Measurements from ENCODE around the gene MAP3K5.

Gene MAP3K5

DNA sequence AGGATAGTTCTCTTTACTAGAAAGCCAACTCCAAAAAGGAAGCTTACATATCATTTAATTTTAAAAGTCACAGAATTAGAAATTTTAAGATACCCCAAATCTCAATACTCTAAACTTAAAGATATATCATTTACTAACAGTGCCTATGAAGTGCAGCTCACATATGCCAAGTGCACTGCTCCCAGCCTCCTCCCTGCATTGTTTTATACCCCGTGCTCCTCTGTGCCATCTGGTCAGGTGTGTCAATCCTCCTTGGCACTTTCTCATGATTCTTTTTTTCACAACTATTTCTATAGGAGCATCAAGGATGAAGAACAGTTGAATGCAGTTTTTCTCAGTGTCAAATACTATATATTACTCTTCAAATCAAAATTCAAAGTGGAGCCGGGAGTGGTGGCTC is 250.9 kb downstream of the MAP3K5 start:
- DNase-seq (ENCODE audit: low spot score) = no peak

- DNase-seq (ENCODE audit: low spot score) = no peak
Observed at GRCh38 chr6:136539967-136540652, 252.2 kb downstream of the MAP3K5 start.

- no peak for DNase-seq (ENCODE audit: low spot score)
Observed at GRCh38 chr6:136538836-136539235, 253.4 kb downstream of the MAP3K5 start.

GRCh38 chr6:136535880-136536650 is 256.2 kb downstream of the MAP3K5 start:
- no peak for DNase-seq (ENCODE audit: low spot score)

- no peak for DNase-seq (ENCODE audit: low spot score)
Observed at GRCh38 chr6:136535017-136535765, 257.1 kb downstream of the MAP3K5 start.

- DNase-seq (ENCODE audit: low spot score) = no peak
Observed at GRCh38 chr6:136534268-136534667, 258.0 kb downstream of the MAP3K5 start.

DNA sequence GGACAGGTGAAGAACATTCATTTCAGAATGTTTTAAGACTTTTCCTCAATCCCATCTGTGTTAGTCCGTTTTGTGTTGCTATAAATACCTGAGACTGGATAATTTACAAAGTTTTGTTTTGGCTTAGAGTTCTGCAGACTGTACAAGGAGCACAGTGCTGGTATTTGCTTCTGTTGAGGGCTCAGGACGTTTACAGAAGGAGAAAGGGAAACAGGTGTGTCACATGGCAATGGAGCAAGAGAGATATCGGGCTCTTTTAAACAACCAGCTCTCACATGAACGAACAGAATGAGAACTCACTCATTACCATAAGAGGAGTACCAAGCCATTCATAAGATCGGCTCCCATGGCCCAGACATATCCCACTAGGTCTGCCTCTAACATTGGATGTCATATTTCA is 258.8 kb downstream of the MAP3K5 start:
- DNase-seq (ENCODE audit: low spot score) = no peak

GRCh38 chr6:136532030-136532429 is 260.2 kb downstream of the MAP3K5 start:
- DNase-seq (ENCODE audit: low spot score) = no peak

GRCh38 chr6:136529710-136530109 is 262.6 kb downstream of the MAP3K5 start:
- DNase-seq (ENCODE audit: low spot score) = no peak

DNA sequence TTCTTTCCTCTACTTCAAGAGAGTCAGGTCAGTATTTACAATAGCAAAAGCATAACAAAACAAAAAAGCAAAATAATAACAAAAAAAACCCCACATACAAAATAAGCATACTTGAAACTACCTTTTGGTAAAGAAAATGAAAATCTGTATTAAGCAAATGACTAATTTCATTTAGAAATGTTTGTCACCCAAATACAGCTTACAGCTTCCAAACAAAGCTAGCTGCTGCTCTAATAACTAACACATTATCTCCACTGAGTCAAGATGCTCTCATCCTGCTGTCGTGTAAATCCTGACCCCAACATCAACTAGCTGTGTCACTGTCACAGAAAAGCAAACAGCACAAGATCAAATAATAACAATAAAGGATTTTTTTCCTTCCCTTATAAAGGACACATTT is 263.8 kb downstream of the MAP3K5 start:
- DNase-seq (ENCODE audit: low spot score) = no peak

DNA sequence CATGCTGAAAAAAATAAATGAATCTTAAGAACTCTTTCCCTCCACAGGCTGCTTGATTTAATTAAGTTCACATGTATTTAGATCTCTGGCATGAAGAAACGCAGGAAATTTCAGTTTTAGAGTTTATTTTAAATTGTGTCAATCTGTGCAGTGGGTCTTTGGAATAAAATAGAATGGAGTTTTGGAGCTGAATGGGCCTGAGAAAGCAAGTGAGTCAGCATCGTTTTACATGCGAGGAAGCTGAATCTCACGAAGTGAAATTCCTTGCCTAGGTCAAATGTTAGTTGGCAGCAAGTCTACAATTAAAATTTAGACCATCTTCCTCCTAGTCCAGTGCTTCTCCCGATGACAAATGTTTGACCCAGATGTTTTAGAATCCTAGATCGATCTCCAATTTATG is 264.4 kb downstream of the MAP3K5 start:
- no peak for DNase-seq (ENCODE audit: low spot score)

- DNase-seq (ENCODE audit: low spot score) = no peak
Observed at GRCh38 chr6:136526937-136527336, 265.3 kb downstream of the MAP3K5 start.

GRCh38 chr6:136526196-136526930 is 265.9 kb downstream of the MAP3K5 start:
- no peak for DNase-seq (ENCODE audit: low spot score)

- DNase-seq (ENCODE audit: low spot score) = no peak
Observed at GRCh38 chr6:136525586-136526195, 266.6 kb downstream of the MAP3K5 start.

GRCh38 chr6:136524936-136525413 is 267.3 kb downstream of the MAP3K5 start:
- no peak for DNase-seq (ENCODE audit: low spot score)

GRCh38 chr6:136524339-136524935 is 267.8 kb downstream of the MAP3K5 start:
- no peak for DNase-seq (ENCODE audit: low spot score)

- DNase-seq (ENCODE audit: low spot score) = no peak
Observed at GRCh38 chr6:136523196-136523595, 269.1 kb downstream of the MAP3K5 start.

DNA sequence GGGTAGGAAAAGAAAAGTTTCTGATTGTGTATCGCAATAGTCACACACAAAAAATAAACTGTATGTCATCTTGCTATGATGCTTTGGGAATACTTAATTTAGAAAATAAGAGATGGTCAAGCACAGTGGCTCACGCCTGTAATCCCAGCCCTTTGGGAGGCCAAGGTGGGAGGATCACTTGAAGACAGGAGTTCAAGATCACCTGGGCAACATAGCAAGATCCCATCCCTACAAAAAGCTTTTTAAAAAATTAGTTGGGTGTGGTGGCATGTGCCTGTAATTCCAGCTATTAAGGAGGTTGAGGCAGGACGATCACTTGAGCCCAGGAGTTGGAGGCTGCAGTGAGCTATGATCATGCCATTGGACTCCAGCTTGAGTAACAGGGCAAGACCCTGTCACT is 269.6 kb downstream of the MAP3K5 start:
- no peak for DNase-seq (ENCODE audit: low spot score)

GRCh38 chr6:136521911-136522310 is 270.4 kb downstream of the MAP3K5 start:
- DNase-seq (ENCODE audit: low spot score) = no peak

DNA sequence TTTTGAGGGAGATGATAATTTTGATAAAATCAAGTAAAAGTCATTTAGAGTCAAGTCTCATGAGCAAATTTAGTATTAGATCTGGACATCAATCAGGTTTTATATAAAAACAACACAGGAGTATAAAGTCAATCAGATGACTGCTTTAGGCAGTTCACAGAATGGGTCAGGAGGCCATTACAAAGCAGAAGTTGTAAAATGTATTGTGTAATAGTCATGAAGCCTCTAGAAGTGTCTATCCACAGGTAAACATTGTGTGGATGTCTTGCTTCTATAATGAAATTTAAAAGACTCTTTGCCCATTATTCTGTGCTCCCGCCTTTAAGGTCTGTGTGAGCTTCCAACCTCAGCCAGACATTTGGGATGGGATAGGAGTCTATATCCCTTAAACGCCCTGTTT is 270.9 kb downstream of the MAP3K5 start:
- DNase-seq (ENCODE audit: low spot score) = no peak

DNA sequence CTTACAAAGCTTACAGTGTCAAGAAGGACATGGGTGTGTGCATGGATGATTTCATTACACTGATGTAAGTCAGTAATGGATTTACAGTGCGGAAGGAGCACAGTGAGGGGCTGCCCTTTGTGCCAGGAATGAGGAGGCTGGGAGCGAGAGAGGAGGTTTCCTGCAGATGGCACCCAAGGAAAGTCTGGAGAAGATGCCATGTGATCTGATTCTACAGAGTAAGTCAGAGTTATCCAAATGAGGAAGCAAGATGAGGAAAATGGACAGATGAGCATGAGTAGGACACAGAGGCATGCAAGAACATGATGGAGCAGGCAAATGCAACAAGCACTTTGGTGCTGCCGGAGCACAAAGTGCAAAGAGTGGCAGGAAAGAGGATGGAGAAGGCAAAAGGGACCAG is 271.8 kb downstream of the MAP3K5 start:
- DNase-seq (ENCODE audit: low spot score) = no peak

All from left forelimb (tissue), 1 donor.